ENCODE results near the gene CD6.
"Not testable (repeated sequence)": the region's sequence is repeated elsewhere in the genome, so short reads cannot be mapped to it uniquely, and the experiment has no call there.

The CD6 gene

GRCh38 chr11:61059260-61059752 lies 87.8 kb downstream of the CD6 start:
- no peak for DNase-seq

DNA sequence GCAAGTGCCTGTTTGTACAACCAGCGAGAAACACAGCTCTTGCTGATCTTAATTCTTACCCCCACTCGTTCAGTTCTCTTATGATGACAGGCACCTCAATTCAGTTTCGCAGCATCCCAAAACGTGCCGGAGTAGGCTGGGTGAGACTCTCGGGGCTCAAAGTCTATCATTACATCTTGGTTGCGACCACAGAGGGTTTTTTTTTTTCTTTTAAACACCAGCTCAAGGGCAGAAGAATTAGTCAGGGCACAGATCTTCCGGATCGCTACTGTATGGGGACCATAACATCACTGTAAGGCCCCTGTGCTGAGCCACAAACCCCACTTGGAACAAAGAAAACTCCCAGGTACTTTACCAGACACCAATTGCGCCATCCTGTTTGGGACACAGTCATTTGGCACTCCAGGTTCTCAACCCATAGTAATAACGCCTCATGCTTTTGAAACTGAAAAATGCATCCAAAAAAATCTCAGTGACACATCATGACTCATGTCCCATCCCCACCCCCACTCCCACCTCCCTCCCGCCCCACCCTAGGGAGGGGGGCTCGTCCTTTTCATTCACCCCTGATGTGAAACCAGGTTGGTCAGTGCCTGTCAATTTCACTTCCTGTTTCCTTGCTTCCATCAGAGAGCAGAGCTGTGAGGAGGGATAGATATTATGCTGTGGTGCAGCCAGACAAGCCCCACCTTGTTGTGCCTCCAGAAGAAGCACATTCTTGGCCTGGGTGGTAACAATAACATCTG lies 89.8 kb downstream of the CD6 start:
- no peak for DNase-seq

- DNase-seq, result no peak
Measured at GRCh38 chr11:61062181-61062930, 90.9 kb downstream of the CD6 start.

GRCh38 chr11:61065236-61065635 lies 93.8 kb downstream of the CD6 start:
- not testable (repeated sequence) for DNase-seq

GRCh38 chr11:61065955-61066638 lies 94.6 kb downstream of the CD6 start:
- no peak for DNase-seq

- no peak for DNase-seq
Measured at GRCh38 chr11:61066645-61067044, 95.2 kb downstream of the CD6 start.

DNA sequence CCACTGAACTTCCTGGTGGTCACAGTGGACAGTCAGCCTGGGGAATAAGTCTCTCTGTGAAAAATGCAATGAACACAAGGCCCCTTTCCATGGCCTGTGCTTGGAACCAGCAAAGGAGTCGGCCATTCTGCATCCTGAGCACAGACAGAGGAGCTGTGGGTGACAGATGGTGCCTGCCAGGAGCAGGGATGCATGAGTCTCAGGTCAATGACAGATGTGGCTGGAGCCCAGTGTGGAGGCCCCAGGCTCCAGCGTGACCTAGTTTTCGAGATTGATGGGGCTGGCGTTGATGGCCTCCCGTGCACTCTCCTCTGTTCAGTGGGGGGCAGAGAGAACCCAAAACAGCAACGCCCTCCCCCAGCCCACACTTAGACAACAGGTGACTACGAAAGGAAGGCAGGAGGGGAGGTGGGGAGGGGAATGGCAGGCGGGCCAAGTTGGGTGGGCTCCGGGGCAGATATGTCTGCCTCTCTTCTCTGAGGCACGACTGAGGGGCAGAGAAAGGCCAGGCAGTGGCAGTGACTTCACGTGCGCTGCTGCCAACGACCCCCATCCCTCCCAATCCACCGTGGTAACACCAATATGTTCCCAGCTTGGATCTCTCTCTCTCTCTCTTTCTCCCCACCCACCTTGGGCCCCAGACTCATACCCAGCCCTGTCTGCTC lies 96.4 kb downstream of the CD6 start:
- no peak for DNase-seq

GRCh38 chr11:61068581-61068980 lies 97.1 kb downstream of the CD6 start:
- no peak for DNase-seq

DNA sequence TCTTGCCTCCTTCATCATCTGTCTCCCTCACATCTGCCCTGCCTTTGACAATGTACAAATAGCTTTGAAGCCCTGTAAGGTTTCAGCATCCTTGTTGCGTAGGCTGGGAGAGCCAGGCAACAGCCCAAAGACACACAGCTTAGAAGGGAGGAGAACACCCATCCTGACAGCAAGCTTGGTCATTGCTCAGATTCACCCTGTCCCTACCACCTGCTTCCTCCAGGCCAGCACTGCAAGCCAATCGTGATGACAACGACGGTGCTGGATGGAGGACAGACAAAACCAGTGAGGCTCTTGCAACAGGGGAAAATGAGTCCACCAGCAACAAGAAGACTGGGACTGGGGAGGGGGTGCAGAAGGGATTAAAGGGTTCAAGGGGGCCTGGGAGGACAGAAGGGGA lies 97.9 kb downstream of the CD6 start:
- DNase-seq, result no peak

Data from NCI-H1417 treated with DMSO at 0.1 percent for 48 hours (cell line).